Stimulated activated CD4-positive, alpha-beta T cell treated with anti-CD3 and anti-CD28 coated beads, TNF-alpha, amount 100 ng/mL, for 24 hours (primary cell): ENCODE measurements around the gene TSPAN16.
"Not testable (repeated sequence)": the region's sequence is repeated elsewhere in the genome, so short reads cannot be mapped to it uniquely, and the experiment has no call there.

Source experiments
- DNase-seq, 3 experiments: peaks; one replicate each; pipeline ENCODE4 v3.0.0-alpha.2; 2020; ENCODE audit warnings: low read depth in 3 of 3

The TSPAN16 gene

DNA sequence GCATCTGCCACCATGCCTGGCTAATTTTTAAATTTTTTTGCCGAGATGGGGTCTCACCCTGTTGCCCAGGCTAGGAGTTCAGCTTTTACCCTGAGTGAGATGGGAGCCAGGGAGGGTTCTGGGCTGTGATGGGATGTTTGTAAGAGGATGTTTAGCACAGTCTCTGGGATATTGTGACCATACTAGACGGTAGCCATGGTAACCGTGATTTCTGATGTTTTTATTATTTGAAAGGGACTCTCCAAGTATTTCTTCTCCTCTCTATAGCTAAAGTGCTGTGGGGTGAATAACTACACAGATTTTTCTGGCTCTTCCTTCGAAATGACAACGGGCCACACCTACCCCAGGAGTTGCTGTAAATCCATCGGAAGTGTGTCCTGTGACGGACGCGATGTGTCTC lies 10.4 kb downstream of the TSPAN16 start:
- DNase-seq = no peak

- not testable (repeated sequence) for DNase-seq
These were observed 24.5 kb downstream of the TSPAN16 start for GRCh38 chr19:11320278-11320995.

DNA sequence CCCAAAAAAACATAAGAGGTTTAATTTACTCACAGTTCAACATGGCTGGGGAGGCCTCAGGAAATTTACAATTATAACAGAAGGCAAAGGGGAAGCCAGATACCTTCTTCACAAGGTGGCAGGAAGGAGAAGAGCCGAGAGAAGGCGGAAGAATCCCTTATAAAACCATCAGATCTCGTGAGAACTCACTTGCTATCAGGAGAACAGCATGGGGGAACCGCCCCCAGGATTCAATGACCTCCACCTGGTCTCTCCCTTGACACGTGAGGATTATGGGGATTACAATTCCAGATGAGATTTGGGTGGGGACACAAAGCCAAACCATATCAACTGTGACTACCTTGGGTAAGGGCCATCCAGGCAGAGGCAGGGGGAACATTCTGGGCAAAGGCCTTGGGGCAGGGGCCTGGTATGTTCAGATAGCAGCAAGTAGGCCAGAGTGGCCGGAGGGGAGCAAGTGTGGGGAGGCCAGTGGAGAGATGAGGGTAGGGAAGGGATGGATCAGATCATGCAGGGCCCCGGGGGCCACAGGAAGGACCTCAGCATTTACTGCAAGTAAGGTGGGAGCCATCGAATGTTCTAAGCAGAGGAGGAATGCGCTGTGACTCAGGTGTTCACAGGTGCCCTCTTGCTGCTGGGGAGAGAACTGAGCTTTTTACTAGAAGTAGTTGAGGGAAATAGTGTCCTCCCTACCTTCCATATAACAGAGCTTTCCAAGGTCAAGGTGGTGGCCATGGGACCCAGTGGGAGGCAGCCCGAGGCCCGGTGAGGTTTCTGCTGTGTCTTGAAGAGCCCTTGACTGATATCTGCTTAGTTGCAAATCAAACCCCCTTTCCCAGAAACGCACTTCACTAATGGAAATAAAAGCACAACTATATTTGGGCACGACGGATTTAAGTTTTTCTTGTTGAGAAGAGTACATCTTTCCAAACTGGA lies 25.5 kb downstream of the TSPAN16 start:
- DNase-seq = no peak

DNA sequence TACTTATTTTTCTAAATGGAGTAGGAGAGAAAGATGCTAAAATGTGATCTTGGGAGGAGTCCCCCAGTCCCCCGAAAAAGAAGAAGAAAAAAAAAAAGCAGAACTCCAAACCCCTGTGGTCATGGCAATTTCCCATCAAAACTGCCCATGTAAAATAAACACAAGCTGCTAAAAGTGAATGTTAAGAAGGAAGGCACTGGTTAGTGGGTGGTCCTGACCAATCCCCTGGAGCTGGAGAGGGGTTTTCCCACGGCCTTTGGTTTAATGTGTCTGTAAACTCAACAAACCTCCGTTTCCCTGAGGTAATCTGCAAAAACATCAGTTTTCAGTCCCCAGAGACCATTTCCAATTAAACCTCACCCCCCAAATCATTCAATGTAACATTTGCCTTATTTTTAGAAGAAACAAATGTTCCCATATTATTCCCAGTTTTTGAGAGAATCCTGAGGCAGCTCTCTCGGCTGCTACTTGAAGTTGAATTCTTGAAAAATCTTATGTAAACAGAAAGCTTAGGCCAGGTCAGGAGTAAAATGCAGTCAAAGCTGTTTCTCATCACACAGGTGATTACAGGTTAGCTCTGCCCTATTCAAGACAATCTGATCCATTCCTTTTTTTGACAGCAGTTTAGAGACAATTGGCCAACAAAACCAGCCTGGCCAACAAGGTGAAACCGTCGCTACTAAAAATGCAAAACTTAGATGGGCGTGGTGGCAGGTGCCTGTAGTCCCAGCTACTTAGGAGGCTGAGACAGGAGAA lies 26.5 kb downstream of the TSPAN16 start:
- no peak for DNase-seq

DNA sequence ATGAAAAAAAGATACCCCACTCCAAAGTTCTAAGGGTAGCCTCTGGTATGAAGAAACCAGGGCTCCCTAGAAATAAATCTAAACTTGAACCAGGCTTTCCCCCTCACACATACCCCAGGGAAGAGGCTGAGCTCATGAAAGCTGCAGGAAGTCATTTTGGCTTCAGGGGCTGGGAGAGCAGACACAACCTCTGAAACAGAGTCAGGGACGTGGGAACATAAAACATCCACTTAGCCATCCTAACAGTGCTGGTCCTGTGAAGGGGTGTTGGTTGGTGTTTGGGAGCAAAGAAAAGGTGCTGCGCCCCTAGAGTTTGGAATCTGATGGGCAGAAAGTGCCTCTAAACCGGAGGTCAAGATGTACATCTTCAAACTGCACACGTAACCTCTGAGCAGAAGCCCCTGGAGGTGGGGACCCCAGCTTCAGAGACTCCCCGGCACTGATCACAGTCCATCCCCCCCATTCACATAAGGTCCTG lies 27.7 kb downstream of the TSPAN16 start:
- DNase-seq = no peak

DNA sequence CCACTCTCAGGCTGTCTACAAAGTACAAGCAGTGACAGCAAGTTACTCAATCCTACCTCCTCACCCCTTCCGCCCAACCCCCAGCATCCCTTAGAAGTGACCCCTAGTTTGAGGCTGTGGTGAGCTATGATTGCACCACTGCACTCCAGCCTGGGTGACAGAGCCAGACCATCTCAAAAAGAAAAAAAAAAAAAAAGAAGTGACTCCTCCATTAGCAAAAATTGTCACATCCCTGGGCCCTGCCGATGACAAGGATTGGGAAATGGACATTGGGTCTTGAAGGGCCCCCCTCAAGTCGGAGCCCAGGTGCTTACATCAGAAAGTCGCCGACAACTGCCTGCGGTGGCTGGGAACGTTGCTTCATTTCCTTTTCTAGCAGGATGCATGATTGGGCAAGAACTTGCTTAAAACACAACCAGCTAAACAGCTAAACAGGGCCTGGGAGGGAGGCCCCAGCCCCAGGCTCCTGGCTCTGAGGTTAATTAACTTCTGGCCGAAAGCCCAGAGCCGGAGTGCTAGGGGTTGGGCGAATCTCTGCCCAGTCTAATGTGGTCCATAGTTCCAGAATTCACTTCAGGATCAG lies 28.2 kb downstream of the TSPAN16 start:
- peak in 1 of 3 experiments; percentile 24 for DNase-seq

- DNase-seq = no peak
These were observed 28.9 kb downstream of the TSPAN16 start for GRCh38 chr19:11324748-11325389.

- DNase-seq = no peak
These were observed 29.6 kb downstream of the TSPAN16 start for GRCh38 chr19:11325544-11325943.

- DNase-seq = no peak
These were observed 34.2 kb downstream of the TSPAN16 start for GRCh38 chr19:11330127-11330526.

DNA sequence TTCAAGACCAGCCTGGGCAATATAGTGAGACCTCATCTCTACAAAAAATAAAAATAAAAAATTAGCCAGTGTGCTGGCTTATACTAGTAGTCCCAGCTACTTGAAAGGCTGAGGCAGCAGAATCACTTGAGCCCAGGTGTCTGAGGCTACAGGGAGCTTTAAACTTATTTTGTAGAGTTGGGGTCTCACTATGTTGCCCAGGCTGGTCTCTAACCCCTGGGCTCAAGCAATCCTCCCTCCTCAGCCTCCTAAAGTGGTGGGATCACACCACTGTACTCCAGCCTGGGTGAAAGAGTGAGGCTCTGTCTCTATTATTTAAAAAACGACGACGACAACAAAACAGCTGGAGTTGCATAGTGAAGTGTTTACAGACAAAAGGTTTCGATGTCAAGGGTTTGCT lies 35.5 kb downstream of the TSPAN16 start:
- no peak for DNase-seq

DNA sequence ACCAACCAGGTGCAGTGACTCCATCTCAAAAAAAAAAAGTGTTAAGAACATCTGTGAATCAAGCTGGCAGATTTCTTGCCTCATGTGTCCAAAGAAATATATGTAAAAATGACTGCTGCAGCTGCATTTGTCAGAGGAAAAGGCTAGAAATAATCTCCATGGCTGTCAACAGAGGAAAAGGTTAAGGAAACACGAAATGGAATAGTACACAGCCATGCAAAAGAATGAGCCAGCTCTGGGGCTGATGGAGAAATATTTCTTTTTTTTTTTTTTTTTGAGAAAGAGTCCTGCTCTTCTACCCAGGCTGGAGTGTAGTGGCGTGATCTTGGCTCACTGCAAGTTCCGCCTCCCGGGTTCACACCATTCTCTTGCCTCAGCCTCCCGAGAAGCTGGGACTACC lies 36.9 kb downstream of the TSPAN16 start:
- no peak for DNase-seq

GRCh38 chr19:11333838-11334237 lies 37.9 kb downstream of the TSPAN16 start:
- not testable (repeated sequence) for DNase-seq

DNA sequence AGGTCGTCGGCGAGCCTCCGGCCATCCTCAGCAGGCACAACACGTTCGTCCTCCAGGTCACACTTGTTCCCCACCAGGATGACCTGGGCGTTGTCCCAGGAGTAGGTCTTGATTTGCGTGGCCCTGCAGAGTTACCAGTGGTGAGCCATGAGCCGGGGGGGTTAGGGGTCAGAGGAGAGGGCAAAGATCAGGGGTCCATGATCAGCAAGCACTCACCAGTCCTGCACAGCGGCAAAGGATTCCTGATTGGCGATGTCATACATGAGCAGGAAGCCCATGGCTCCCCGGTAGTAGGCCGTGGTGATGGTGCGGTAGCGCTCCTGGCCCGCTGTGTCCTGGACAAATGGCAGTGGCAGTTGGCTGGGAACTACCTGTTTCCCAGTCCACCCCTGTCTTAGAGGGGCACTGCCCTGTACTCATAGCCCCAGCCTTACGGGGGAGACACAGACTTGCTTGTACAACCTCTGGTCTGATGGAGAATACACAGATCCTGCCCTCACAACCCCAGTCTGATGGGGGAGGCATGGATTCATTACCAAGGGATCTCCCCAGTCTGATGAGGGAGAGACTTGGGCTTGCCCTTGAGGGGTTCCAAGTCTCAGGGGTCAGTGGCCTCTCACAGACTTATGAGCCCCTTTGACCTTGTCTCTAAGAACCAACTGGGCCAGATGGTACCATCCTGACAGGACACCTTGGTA lies 39.6 kb downstream of the TSPAN16 start:
- no peak for DNase-seq

- no peak for DNase-seq
These were observed 41.1 kb downstream of the TSPAN16 start for GRCh38 chr19:11337080-11337479.

DNA sequence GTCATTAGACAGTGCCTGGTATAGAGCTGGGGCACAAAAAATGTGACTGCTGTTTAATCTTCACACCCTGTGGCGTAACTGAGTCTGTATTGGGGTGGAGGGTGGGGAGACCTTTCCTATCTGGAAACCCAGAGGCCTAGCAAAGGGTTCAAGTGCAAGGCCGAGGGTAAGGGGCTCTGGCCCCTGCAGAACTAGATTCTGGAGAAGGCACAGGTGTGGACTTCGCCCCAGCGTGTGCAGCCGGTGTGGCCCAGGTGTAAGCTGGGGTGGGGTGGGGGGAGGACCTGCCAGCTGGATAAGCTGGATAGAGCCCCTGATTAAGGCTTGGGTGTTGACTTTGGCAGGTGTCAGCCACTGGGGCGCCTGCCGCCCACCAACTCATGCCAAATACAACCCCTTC lies 42.2 kb downstream of the TSPAN16 start:
- DNase-seq = no peak

GRCh38 chr19:11338569-11339253 lies 42.8 kb downstream of the TSPAN16 start:
- no peak for DNase-seq

DNA sequence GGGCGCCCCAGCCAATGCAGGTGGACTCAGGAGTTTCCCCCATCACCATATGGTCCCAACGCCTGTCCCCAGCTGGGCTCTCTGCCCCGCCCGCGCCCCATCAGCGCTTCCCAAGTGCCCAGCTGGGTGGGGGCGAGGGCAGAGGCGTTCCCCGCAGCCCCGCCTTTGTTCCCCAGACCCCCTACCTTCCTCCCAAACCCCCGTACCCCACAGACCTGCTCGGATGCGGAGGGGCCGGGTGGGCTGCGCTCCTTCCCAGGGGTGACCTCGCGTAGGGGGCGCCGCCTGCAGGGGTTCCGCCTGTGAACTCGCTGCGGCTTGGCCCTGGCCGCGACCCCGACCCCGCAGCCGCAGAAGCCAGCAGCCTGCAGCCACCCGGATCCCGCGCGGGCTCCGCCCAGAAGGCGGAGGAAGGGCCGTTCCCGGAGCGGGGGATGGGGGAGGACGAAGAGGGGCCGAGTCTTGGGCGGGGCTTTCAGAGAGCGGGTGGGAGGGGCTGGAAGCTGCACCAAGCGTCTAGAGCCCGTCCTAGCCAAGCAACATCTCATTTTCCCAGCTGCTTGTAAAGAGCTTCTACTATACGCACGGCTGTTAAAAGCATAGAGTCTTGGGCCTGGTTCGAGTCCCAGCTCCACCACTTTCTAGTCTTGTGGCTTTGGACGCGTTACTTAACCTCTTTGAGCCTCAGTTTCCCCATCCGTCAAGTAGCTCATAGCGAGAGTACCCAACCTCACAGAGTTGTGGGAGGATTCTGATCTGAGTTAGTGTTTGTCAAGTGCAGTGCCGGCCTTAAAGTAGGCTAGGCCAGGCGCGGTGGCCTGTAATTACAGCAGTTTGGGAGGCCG lies 43.5 kb downstream of the TSPAN16 start, which contains the start of gene RAB3D:
TSS of gene RAB3D (minus strand) at position 404 of the 845 bp plus-strand sequence. CDS start 2,258 bp downstream, outside the sequence.
- DNase-seq = peak; percentile 67 to 89 (median 76)

DNA sequence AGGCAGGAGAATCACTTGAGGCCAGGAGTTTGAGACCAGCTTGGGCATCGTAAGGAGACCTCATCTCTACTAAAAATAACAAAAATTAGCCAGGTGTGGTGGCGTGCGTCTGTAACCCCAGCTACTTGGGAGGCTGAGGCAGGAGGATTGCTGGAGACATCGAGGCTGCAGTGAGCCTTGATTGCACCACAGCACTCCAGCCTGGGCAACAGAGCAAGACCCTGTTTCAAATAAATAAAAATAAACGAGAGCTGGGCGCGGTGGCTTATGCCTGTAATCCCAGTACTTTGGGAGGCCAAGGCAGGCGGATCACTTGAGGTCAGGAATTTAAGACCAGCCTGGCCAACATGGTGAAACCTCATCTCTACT lies 44.1 kb downstream of the TSPAN16 start:
- DNase-seq = not testable (repeated sequence)

GRCh38 chr19:11342429-11342828 lies 46.5 kb downstream of the TSPAN16 start:
- no peak for DNase-seq
